A549 (cell line): ENCODE measurements around the gene ARID1B.

Experiments used
- JUNB ChIP-seq: fragments of >200 bp; sonication (Bioruptor Twin); formaldehyde crosslinking; IDR thresholded peaks from 2 replicates; pipeline ENCODE4 v1.6.1; 2016
- RAD21 ChIP-seq, 2 experiments: fragments of >200 bp in 1 of 2; sonication (Bioruptor Twin) in 1 of 2; formaldehyde crosslinking in 1 of 2; IDR thresholded peaks in 1 of 2; conservative IDR thresholded peaks in 1 of 2; 2 replicates in 1 of 2; 3 replicates in 1 of 2; pipeline ENCODE4 v1.6.1; 2012 to 2018; ENCODE audit warnings: inconsistent platforms in 1 of 2
- TF ChIP-seq, protein P1 (sequence below): fragments of >200 bp; sonication (Bioruptor Twin); formaldehyde crosslinking; IDR thresholded peaks from 3 replicates; pipeline ENCODE4 v1.5.1; 2016
- TF ChIP-seq, protein P2 (sequence below): fragments of 200-600 bp; sonication (generic); IDR thresholded peaks from 2 replicates; pipeline ENCODE4 v1.6.1; 2016; ENCODE audit warnings: antibody characterized with exemption, mild to moderate bottlenecking, moderate library complexity

DNA sequence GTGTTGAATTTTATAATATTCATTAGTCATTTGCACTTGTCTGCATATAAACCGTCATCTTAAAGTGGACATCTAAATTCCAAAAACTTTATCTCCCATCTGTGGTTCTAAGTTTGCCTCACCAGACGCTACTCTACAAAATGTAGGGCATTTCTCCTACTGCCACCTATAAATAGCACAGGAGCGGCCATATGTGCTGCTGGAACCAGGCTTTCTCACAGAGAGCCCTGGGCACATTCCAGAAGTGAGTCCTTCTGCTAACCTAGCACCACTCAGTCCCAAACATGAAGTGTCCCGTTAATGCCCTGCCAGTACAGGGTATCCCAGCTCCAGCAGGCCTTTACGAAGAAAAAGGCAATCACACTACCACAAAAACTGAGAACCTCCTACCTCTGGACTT, 392.5 kb downstream of the ARID1B start:
- TF ChIP-seq JUNB: no peak
- TF ChIP-seq RAD21 (conservative IDR thresholded peaks at IDR 0.05 in 1 of 2, IDR thresholded peaks at IDR 0.05 in 1 of 2): no peak
- TF ChIP-seq, protein P1, sequence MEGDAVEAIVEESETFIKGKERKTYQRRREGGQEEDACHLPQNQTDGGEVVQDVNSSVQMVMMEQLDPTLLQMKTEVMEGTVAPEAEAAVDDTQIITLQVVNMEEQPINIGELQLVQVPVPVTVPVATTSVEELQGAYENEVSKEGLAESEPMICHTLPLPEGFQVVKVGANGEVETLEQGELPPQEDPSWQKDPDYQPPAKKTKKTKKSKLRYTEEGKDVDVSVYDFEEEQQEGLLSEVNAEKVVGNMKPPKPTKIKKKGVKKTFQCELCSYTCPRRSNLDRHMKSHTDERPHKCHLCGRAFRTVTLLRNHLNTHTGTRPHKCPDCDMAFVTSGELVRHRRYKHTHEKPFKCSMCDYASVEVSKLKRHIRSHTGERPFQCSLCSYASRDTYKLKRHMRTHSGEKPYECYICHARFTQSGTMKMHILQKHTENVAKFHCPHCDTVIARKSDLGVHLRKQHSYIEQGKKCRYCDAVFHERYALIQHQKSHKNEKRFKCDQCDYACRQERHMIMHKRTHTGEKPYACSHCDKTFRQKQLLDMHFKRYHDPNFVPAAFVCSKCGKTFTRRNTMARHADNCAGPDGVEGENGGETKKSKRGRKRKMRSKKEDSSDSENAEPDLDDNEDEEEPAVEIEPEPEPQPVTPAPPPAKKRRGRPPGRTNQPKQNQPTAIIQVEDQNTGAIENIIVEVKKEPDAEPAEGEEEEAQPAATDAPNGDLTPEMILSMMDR: no peak
- TF ChIP-seq, protein P2, sequence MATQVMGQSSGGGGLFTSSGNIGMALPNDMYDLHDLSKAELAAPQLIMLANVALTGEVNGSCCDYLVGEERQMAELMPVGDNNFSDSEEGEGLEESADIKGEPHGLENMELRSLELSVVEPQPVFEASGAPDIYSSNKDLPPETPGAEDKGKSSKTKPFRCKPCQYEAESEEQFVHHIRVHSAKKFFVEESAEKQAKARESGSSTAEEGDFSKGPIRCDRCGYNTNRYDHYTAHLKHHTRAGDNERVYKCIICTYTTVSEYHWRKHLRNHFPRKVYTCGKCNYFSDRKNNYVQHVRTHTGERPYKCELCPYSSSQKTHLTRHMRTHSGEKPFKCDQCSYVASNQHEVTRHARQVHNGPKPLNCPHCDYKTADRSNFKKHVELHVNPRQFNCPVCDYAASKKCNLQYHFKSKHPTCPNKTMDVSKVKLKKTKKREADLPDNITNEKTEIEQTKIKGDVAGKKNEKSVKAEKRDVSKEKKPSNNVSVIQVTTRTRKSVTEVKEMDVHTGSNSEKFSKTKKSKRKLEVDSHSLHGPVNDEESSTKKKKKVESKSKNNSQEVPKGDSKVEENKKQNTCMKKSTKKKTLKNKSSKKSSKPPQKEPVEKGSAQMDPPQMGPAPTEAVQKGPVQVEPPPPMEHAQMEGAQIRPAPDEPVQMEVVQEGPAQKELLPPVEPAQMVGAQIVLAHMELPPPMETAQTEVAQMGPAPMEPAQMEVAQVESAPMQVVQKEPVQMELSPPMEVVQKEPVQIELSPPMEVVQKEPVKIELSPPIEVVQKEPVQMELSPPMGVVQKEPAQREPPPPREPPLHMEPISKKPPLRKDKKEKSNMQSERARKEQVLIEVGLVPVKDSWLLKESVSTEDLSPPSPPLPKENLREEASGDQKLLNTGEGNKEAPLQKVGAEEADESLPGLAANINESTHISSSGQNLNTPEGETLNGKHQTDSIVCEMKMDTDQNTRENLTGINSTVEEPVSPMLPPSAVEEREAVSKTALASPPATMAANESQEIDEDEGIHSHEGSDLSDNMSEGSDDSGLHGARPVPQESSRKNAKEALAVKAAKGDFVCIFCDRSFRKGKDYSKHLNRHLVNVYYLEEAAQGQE: no peak
